ENCODE measurements around the gene ABHD10. TPM values are rescaled to one million over a fixed set of nuclear protein-coding genes. Genes with fewer than 3 reads are reported as not detected.

The ABHD10 gene
- total RNA-seq, 1 experiment from 2014 or later: 45.0 TPM

DNA sequence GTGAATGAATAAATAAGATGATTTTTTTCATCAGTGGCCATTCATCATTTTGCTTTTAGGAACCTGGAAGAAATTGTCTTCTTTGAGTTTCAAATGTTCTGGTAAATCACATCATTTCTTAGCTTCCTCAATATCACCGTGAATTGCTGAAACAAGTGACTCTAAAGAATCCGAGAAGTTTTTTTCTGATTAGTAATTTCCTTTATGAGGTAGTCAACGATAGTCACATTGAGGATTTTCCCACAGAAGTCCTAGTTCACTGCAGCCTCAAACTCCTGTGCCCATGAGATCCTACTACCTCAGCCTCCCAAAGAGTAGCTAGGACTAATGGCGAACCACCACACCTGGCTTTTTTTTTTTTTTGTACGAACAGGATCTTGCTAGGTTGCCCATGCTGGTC is 52.1 kb downstream of the ABHD10 start:
- Histone ChIP-seq H3K9me3 (ENCODE audit: low read length) (no peaks in the 10 kb centered on the region), H4K20me1 (ENCODE audit: low read length) (no peaks in the 10 kb centered on the region), H3K9ac (ENCODE audit: low read length) (no peak overlapping the region), H2AFZ (ENCODE audit: low read length) (no peak overlapping the region), H3K27ac (ENCODE audit: low read length) (no peak overlapping the region), H3K4me1 (ENCODE audit: insufficient read depth, low read length) (no peaks in the 10 kb centered on the region), H3K36me3 (ENCODE audit: low read depth, low read length) (no peaks in the 10 kb centered on the region), H3K4me2 (ENCODE audit: low read length) (no peak overlapping the region), H3K79me2 (ENCODE audit: low read length) (no peaks in the 10 kb centered on the region), H3K9me2 (replicated peaks; ENCODE audit: low read length) (no peaks in the 10 kb centered on the region), H3K27me3 (ENCODE audit: low read length) (no peaks in the 10 kb centered on the region), H3F3A (ENCODE audit: low read length, unreplicated experiment) (no peaks in the 10 kb centered on the region), H3K4me3 (ENCODE audit: low read length) (no peak overlapping the region)
- ATAC-seq (no peak), DNase-seq (no peak)
- TF ChIP-seq, protein P1, sequence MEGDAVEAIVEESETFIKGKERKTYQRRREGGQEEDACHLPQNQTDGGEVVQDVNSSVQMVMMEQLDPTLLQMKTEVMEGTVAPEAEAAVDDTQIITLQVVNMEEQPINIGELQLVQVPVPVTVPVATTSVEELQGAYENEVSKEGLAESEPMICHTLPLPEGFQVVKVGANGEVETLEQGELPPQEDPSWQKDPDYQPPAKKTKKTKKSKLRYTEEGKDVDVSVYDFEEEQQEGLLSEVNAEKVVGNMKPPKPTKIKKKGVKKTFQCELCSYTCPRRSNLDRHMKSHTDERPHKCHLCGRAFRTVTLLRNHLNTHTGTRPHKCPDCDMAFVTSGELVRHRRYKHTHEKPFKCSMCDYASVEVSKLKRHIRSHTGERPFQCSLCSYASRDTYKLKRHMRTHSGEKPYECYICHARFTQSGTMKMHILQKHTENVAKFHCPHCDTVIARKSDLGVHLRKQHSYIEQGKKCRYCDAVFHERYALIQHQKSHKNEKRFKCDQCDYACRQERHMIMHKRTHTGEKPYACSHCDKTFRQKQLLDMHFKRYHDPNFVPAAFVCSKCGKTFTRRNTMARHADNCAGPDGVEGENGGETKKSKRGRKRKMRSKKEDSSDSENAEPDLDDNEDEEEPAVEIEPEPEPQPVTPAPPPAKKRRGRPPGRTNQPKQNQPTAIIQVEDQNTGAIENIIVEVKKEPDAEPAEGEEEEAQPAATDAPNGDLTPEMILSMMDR (conservative IDR thresholded peaks at IDR 0.05; ENCODE audit: low read depth, low read length): no peak
- TF ChIP-seq EZH2phosphoT487 (IDR thresholded peaks at IDR 0.05; ENCODE audit: borderline replicate concordance, low read length) (no peak), EZH2 (IDR thresholded peaks at IDR 0.05; ENCODE audit: low read length, unreplicated experiment) (no peak)
- intact Hi-C loops (cut with micrococcal nuclease): no loop called here
- CTCF ChIA-PET: no interaction called here
- BruUV-seq (replicated peaks): no TSS peak
- POLR2A ChIA-PET (ENCODE audit: unreplicated experiment): no interaction called here

DNA sequence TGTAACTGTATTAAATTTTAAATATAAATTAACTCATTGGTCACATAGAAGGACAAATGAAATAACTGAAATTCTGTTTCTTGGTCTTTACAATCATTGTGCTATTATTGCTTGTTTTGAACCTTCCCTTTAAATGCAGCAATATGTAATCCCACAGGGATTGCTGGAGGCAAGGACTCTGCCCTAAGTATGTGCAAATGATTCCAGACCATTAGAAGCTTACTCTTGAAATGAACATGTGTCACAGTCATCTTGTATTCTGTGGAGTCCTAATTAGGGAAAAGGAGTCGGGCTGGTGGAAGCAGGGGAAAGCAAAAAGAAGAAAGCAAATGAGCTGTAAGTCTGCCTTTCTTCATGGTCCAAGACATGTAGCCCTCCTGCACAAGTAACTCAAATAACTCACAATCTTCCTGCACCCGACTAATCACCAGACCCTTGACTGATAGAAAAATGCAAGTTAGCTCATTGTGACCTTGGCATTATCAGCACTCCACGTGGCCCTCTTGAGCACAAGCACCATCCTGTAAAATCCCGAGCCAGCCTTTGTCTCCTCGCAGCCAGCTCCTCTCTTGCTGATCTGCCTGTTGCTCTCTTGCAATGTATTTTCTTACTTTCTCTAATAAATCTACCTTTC is 53.4 kb downstream of the ABHD10 start:
- Histone ChIP-seq H3K4me2 (ENCODE audit: low read length) (no peak overlapping the region), H3K27ac (ENCODE audit: low read length) (no peak overlapping the region), H3K4me3 (ENCODE audit: low read length) (no peak overlapping the region), H3K9me2 (replicated peaks; ENCODE audit: low read length) (no peaks in the 10 kb centered on the region), H3K4me1 (ENCODE audit: insufficient read depth, low read length) (no peaks in the 10 kb centered on the region), H3K79me2 (ENCODE audit: low read length) (no peaks in the 10 kb centered on the region), H3K36me3 (ENCODE audit: low read depth, low read length) (no peaks in the 10 kb centered on the region), H2AFZ (ENCODE audit: low read length) (no peak overlapping the region), H3K9me3 (ENCODE audit: low read length) (no peaks in the 10 kb centered on the region), H3K9ac (ENCODE audit: low read length) (no peak overlapping the region), H3F3A (ENCODE audit: low read length, unreplicated experiment) (no peaks in the 10 kb centered on the region), H4K20me1 (ENCODE audit: low read length) (no peaks in the 10 kb centered on the region), H3K27me3 (ENCODE audit: low read length) (no peaks in the 10 kb centered on the region)
- DNase-seq (no peak), ATAC-seq (no peak)
- TF ChIP-seq EZH2phosphoT487 (IDR thresholded peaks at IDR 0.05; ENCODE audit: borderline replicate concordance, low read length) (no peak), EZH2 (IDR thresholded peaks at IDR 0.05; ENCODE audit: low read length, unreplicated experiment) (no peak)
- TF ChIP-seq, protein P1 (conservative IDR thresholded peaks at IDR 0.05; ENCODE audit: low read depth, low read length): no peak
- POLR2A ChIA-PET (ENCODE audit: unreplicated experiment): no interaction called here
- CTCF ChIA-PET: no interaction called here
- intact Hi-C loops (cut with micrococcal nuclease): no loop called here
- BruUV-seq (replicated peaks): no TSS peak

DNA sequence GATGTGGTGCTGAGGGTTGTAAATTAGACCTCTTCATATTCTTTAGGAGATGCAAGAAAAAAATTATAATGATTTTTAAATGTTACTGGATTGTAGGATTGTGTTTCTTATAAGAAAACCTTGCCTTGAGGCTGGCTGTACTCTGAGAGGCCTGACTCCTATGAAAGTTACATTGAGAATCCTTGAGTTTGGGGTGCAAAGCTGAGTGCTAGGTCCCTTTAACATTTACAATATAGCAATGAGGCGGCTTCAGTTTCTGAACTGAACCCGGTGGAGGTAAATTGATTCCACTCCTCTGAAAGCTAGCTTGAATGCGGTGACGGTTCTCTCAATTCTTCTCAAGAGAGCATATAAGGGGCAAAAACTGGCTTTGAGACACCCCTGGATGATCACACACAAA is 55.6 kb downstream of the ABHD10 start, which contains the start of gene TMPRSS7:
Gene TMPRSS7, plus strand, starts transcription at position 301 of the 400 bp plus-strand sequence. CDS start 110 bp downstream, outside the sequence.
- H2AFZ ChIP-seq (ENCODE audit: low read length): no peak within 1 kb of the TSS
- H3K4me2 ChIP-seq (ENCODE audit: low read length): no peak within 1 kb of the TSS
- H3F3A ChIP-seq (ENCODE audit: low read length, unreplicated experiment): no peaks in the 10 kb centered on the region
- DNase-seq (no peak), ATAC-seq (no peak)
- H3K9me3 ChIP-seq (ENCODE audit: low read length): no peaks in the 10 kb centered on the region
- H3K27me3 ChIP-seq (ENCODE audit: low read length): no peaks in the 10 kb centered on the region
- no peak within 1 kb of the TSS for H3K27ac ChIP-seq (ENCODE audit: low read length)
- no peaks in the 10 kb centered on the region for H4K20me1 ChIP-seq (ENCODE audit: low read length)
- CTCF ChIA-PET: no interaction called here
- H3K36me3 ChIP-seq (ENCODE audit: low read depth, low read length): no peaks in the 10 kb centered on the region
- TF ChIP-seq, protein P1 (conservative IDR thresholded peaks at IDR 0.05; ENCODE audit: low read depth, low read length): no peak
- no peak for TF ChIP-seq EZH2 (IDR thresholded peaks at IDR 0.05; ENCODE audit: low read length, unreplicated experiment)
- TF ChIP-seq EZH2phosphoT487 (IDR thresholded peaks at IDR 0.05; ENCODE audit: borderline replicate concordance, low read length): no peak
- H3K79me2 ChIP-seq (ENCODE audit: low read length): no peaks in the 10 kb centered on the region
- no peak within 1 kb of the TSS for H3K4me3 ChIP-seq (ENCODE audit: low read length)
- intact Hi-C loops (cut with micrococcal nuclease): no loop called here
- no peaks in the 10 kb centered on the region for H3K9me2 ChIP-seq (replicated peaks; ENCODE audit: low read length)
- POLR2A ChIA-PET (ENCODE audit: unreplicated experiment): no interaction called here
- no TSS peak for BruUV-seq (replicated peaks)
- no peak within 1 kb of the TSS for H3K9ac ChIP-seq (ENCODE audit: low read length)
- no peaks in the 10 kb centered on the region for H3K4me1 ChIP-seq (ENCODE audit: insufficient read depth, low read length)

All from PC-3 (cell line).